HG03139 (cell line): Measurements from ENCODE around the gene SAMD14.

Experiments used
- ATAC-seq: cut with Tn5 transposase; IDR thresholded peaks from one replicate; pipeline ENCODE4 v1.9.1; 2021; ENCODE audit not compliant: unreplicated experiment

Gene SAMD14

DNA sequence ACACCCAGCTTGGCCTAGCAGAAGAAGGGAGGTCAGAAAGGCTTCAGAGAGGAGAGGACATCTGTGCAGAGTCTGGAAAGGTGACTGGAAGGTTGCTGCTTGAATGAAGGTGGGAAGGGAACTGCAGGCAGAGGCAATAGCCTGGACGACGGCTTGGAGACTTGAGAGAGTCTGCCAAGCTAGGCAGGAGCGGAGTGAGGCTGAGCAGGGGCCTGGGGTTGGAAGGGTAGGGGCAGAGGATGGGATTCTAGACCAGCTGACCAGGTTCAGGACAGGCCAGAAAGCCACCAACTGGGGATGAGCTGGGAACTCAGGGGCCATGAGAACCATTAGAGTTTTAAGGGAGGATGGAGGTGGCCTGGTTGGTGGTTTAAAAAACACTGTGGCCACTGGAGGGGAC lies 35.5 kb upstream of the SAMD14 start:
- ATAC-seq, result no peak

DNA sequence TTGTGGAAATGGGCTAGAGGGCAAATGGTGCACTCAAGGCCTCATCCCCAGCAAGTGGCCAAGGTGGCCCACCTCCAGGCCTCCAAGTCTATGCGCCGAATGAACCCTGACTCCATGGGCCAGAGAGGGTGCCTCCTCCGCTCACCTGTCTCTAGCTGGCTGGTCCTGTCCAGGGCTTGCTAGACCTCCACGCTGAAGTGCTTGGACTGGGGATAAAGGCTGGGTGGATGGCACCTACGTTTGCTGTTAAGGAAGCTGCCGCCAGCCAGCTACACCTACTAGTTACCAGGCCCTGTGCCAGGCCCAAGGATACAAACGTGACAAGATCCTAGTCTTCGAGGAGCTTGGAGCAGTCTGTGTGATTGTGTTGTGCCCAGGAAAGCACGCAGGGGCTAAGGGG lies 35.1 kb upstream of the SAMD14 start:
- ATAC-seq, result no peak

DNA sequence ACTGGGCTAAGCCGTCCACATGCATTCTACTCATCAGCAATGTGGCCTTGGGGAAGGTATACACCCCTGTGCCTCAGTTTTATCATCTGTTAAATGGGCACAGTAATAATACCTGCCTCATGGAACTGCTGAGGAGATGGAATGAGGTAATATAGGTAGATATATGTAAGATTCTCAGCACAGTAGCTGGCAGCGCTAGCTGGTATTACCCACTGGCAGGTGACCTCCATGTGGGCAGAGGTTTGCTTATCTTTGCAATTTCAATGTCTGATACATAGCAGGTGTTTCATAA lies 34.7 kb upstream of the SAMD14 start:
- ATAC-seq, result no peak

DNA sequence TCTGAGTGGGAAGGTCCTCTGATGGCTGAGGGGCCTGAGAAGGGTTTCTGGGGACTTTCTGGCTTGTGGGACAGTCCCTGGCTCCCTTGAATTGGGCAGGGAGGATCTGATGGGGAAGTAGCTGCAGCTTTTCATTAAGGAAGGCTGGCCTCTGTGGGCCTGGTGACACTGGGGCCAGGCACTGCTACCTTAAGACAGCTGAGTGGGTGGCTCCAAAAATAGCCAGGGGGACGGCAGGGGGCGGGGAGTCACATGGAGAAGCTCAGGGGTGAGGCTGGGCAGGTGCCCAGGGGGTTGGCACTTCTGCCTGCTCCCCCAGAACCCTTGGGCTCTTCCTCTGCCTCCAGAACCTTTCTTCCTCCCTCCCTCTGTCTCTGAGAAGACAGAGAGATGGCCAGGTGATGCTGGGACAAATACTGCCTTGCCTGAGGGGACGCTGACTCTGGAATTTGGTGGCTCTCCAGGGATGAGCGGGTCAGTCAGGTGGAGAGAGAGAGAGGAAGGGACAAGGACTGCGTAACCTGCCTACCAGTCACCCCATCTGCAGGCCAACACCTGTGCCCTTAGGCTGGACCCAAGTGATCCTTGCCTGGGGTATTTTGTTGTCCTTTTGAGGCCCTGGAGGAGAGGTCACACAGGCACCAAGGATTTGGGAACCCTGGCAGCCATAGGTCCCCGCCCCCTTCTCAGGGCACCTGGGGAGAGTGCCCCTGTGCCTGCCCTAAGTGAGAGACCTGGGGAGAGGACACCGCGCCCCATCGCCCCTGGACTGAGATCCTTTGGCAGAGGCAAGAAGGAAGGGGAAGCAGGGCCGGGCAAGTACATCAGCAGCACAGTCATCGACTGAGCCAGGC lies 34.1 kb upstream of the SAMD14 start:
- ATAC-seq, result no peak

DNA sequence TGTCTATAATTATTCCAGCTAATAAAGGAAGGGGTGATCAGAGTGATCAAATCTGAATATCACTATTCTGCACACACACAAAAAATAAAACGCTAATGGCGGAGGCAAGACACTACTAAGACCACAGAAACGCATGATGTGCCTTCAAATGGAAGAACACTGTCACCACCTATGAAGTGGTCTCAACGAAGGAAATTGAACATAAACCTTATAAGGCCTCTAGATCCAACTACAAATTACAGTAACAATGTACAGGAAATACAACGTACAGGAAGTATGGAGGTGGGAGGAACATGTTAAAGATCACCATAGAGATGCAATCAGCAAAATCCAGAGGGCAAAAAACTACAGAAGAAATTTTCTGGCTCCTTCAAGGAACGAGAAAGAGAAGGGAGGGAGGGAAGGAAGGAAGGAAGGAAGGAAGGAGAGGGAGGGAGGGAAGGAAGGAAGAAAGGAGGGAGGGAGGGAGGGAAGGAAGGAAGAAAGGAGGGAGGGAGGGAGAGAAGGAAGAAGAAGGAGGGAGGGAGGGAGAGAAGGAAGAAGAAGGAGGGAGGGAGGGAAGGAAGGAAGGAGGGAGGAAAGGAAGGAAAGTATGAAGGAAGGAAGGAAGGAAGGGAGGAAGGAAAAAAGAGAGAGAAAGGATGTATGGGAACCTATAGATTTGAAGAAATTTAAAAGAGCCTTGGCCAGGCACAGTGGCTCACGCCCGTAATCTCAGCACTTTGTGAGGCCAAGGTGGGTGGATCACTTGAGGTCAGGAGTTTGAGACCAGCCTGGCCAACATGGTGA lies 32.7 kb upstream of the SAMD14 start:
- no peak for ATAC-seq

DNA sequence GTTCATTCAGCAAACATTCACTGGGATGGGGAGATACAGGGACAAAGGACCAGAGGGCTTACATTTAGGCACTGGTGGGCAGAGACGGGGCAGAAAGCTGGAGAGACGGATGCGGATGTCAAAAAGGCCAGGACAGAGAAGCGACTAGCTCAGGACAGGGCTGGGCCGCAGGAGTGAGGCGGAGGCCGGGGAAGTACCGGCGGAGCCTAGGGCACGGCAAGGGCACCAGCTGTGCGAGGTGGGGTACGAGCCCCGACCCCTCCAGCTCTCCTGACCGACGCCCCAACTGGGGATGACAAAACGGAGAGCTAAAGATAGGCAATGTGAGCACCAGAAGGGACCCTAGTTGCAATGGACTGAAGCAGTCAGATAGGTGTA lies 31.9 kb upstream of the SAMD14 start:
- ATAC-seq, result no peak

DNA sequence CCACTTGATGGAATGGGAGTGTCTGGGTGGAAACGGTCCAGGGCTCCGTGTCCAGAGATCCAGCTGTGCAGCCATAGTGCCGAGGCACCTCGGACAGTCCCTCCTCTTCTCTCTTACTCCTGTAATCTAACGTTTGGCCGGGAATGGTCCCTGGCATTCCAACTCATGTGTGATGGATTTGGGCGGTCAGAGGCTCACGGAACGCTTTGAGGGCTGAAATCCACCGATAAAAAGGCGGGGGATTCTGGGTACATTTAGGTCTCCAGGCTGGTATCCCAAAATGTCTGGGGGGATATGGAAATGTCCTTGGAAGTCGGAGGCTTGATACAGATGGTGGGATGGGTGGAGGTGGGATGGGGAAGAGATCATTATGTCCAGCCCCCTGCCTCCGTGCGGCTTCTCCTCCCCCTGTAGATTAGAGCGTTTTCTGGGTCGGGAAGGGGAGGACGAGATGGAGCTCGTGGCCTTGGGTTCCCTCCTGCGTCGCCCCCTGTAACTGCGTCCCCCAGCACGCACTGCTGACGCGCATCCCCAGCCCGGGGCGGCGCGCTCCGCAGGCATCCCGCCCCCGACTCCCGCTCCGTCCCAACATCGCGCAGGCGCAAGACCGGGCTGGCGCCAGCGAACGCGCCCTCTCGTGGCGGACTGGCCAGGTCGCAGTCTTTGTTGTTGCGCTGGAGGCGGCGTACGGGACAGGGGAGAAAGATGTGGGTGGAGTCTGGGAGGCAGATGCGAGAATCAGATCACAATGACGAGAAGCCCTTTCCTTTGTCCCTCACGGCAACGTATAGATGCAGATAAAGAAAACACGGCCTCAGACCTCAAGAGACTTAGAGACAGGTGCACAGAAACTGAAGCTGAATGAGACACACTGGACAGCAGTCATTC lies 31.3 kb upstream of the SAMD14 start:
- peak; percentile 75 for ATAC-seq

DNA sequence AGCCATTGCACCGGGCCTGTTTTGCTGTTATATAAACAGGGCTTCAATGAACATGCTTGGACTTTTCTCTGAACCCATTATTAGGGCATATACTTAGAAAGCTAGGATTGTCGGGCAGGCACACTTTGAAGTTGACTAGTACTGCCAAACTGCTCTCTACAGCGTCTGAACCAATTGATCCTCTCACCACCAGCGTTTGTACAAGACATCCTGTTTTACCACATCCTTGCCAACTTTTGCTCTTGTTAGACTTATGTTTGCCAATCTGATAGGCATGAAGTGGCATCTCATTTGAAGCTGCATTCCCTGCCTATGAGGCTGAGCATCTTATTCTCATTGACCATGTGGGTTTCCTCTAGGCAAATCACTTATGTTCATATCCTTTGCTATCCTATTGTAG lies 27.9 kb upstream of the SAMD14 start:
- no peak for ATAC-seq

DNA sequence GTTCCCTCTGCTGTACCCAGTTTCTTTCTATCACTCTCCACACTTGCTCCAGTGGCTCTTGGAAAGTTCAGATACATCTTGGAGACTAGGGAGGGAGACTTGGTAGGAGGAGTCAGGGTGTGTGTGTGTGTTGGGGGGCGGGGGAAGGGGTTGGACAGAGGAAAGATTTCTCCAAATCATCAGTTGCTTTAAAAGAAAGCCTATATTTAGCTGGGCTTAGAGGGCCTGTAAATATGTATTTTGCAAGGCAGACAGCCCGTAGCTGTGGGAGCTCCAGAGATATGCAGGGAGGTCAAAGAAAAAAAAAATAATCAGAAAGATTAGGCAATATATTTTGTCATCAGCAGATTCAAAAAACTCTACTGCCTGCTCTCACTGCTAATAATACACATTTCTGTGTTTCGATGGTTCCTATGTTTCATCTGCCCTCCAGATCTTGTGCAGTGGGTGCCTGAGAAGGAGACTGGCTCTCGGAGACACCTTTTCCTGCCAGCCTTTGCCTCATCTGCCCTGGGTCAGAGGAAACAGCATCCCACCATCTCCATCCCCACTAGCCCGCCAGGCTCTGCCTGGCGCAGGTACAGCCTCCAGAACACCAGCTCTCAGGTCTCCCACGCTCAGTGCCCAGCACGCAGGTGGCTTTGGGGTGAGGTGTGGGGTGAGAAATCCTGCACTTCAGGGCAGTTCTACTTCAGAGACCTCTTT lies 25.3 kb upstream of the SAMD14 start:
- ATAC-seq, result no peak

DNA sequence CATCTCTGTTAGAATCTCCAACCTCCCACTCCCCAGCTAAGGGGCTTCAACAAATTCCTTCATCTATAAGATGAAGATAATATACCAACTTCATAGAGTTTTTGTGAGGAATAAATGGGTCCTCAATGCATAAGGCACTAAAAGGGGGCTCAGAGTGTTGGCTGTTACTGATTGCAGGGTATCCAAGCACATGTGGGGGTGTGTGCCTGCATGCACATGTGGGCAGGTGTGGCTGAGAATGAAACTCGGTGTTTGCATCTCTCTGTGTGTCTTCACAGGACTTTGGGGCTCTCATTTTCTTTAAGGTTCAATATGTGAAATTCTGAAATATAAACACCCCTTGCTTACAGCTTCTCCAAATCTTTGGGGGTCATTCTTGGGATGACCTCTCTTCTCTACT lies 24.6 kb upstream of the SAMD14 start:
- no peak for ATAC-seq

DNA sequence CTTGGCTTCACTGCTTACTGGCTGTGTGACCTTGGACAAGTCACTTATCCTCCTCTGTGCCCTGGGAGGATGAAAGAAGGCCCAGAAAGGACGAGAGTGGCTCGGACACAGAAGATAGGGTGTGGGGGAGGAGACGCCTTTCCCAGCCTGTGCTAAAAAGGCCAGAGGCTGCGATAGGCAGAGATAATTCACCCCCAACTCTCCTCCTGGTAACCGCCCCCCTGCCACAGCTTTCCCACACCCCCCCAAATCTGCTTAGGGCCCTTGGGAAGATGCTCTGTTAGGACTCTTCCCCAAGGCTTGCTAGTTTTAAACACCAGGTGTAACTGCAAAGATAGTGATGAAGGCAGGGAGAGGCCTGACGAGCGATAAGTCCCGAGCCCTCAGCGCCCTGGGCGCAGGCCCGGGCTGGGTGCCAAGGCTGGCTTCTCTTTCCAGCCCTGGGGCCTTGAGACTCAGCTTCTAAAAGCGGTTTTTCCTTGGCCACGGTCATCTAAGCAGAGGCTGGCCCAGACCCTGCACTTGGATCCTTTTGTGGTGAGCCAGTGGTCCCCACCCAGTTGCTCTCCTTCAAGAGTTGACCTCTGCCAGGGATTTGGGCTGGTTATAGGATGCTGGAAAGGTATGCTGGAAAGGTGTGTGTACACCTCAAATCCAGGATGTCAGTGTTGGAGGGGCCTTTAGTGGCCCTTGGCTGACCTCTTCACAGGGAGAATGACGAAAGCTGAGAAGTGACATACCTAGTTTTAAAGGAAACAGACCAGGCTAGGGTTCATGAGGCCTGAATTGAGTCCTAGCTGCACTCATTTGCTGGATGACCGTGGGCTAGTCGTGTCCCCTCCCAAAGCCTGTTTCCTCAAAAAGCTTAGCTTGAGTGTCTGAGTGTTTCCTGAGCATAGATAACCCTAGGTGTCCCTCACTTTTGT lies 24.0 kb upstream of the SAMD14 start:
- ATAC-seq, result no peak

DNA sequence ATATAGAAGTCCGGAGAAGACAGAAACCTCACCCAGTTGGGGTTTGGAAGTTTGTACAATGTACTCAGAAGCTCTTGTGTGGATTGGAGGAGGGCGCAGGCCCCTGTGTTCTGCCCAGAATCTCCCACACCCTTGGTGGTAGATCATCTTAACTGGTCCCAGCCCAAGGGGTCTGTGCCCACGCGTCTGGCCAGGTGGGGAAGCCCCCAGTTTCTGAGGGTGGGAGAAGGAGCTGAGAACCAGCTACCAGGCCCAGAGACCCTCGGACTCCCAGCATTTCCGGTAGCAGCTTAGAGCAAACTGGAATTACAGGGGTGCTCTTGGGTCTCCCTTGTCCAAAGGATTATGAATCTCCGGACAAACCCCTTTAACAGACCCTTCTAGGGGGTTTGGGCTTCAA lies 22.8 kb upstream of the SAMD14 start:
- no peak for ATAC-seq

DNA sequence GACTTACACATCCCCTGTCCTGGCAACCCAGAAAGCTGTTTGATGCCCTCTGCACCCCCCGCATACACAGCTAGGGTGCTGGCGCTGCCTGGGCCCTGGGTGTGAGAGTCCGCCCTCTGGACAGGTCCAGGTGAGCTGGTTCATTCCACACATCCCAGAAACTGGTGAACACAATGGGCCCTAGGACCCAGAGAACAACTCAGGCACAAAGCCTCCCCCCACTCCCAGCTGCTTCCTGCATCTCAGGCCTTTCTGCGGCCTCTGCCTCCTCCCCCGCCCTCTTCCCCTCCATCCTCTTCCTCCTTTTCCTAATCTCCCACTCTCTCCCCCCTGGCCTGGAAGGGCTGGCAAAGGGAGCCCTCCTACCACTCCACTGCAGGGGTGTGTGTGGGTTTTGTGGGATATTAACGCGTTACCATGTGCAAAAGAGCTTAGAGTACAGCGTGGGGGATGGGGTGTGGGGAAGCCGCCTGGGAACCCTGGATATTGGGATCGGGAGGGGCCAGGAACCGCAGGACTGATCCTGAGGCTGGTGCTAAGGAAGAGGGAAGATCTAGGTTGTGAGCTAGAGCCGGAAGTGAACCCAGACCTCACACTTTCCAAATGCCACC lies 22.1 kb upstream of the SAMD14 start:
- ATAC-seq, result no peak

DNA sequence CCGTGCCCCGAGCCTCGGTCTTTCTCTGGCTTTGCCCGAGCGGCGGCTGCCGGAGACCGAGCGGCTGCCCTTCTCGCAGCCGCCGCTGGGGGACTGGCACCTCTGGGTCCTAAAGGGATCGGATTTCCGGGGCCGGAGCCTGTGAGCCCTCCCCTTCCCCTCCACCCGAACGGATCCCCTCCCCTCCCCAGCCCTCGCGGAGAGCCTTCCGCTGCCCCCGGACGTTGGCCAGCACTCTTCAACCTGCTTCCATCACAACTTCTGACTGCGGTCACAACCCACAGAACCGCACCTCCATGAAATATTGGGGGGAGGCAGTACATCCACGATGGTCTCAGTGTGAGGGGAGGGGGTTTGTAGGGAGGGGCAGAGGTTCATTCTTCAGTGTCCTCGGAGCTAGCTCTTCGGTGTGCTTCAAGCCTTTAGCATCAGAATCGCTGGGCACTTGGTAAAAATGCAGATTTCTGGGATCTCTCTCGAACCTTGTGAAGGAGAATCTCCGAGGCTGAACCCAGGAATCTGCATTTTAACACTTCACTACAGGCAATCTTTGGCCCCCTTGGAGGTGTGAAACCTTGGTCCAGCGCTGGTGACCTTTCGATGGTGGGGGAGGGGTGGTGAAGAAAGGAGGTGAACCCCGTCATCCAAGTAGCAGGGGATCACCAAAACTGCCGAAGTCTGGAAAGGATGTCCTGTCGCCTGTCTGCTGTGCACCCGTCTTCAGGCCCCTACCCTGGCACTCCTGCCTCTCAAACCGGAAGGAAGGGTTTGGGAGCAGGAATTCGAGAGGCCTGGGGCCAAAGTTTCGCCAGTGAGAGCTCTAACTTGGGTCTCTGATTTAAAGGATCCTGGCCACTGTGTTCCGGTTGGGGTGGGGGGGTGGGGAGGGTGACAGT lies 21.3 kb upstream of the SAMD14 start:
- no peak for ATAC-seq

DNA sequence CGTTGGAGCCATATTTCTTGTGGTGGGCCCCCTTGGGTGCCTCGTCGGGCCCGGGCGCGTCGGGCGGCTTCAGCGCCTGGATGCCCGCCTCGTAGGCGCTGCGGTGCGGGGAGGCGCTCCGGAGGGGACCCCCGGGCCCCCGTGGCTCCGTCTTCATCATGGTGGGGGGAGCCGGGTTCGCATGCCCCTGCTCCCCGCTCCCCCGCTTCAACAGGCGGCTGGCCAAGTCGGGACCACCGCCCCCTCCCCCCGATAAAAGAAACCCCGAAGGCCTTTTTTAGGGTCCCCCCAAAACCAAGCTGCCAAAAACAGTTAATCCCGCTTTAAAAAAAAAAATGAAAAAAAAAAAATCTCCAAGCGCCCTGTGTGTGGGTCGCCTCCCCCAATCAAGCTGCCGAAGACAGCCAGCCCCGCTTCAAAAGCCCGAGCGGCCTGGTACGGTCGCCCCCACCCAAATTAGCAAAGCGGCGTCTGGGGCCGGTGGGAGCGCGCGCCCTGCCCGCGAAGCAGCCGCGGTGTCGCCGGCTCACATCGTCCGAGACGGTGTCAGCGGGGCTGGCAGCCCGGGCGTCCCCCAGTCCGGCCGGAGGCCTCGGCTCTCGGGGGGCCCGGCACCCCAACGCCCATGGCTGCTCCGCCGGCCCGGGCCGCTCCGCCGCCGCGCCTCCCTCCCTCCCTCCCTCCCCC lies 20.5 kb upstream of the SAMD14 start, which contains the start of gene PPP1R9B:
PPP1R9B (minus strand) TSS at position 324 of the 687 bp plus-strand sequence; CDS start at position 160, 164 bp downstream.
- no peak for ATAC-seq

DNA sequence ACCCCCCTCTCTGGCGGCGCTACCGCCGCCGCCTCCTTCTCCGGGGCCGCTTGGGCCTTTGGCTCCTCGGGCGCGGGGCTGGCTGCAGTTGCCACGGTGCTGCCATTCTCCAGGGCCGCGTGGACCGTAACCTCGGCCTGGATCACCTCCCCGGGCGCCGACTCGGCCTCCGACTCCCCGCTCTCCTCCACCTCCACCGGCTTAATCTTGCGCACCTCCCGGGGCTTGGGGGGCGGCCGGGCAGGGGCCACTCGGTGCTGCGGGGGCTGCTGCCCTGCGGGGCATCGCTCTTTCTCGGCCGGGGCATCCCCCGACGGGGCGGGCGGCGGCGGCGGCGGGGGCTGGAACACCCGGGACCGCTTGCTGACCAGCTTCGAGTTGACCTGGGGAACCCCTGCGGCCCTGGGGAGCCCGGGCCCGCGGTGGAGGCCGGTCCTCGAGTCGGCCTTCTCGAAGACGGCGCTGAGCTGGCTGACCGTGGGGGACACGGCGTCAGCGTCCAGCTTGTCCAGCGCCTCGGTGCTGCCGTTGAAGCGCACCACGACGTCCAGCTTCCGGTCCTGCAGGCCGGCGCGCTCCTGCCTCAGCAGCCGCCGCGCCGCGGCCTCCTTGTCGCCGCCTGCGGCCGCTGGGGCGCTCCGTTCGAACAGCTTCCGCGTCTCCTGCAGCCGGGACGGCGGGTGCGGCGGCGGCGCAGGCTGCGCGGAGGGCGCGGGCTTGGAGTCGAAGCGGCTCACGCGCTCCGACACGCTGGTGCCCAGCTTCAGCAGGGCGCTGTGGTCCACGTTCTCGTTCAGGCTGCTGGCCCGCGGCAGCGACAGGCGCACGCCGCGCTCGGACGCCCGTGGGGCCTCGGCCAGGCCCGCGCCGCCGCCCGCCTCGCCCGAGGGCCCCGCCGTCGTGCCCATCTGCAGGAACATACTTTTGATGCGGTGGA lies 19.7 kb upstream of the SAMD14 start:
- no peak for ATAC-seq

DNA sequence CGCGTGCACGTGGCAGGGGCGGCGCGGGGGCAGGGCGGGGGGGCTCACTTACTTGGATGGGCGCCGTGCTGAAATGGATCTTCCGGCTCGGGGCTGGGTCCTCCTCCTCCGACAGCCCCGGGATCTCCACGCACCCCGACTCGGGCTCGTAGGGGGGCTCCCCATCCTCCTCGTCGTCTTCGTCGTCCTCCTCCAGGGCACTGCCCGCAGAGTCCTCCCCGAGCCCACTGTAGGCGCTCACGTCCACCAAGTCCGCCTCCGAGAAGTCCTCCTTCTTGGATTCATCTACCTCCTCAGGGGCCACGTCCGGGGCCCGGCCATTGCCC lies 19.1 kb upstream of the SAMD14 start:
- no peak for ATAC-seq
